Measurements from ENCODE around the gene GPR78.

- no peak for TF ChIP-seq CTCF (IDR thresholded peaks at IDR 0.05; ENCODE audit: low read depth, low read length)
- no peak for TF ChIP-seq EZH2phosphoT487 (IDR thresholded peaks at IDR 0.05; ENCODE audit: low read depth)
Observed at GRCh38 chr4:8598391-8599090, 18.3 kb downstream of the GPR78 start.
